ENCODE data around the gene CHCHD2. TPM values are rescaled to one million over a fixed set of nuclear protein-coding genes. Genes with fewer than 3 reads are reported as not detected.

The CHCHD2 gene
- total RNA-seq, 2 donors from 2014 or later: 219 to 263 TPM

Other genes with a start within 250 kb of the CHCHD2 start
- not detected for gene SEPTIN14, start 243.7 kb downstream of the CHCHD2 start, total RNA-seq
- gene ZNF713, start 219.0 kb downstream of the CHCHD2 start, total RNA-seq: 1 to 10 TPM; 1.5 to 2.0 TPM
- 10 to 100 TPM; 10.5 to 13.4 TPM for gene MRPS17, start 154.6 kb downstream of the CHCHD2 start, total RNA-seq
- gene NIPSNAP2, start 141.9 kb downstream of the CHCHD2 start, total RNA-seq: 10 to 100 TPM; 59.1 to 62.2 TPM
- gene PSPH, start 55.0 kb downstream of the CHCHD2 start, total RNA-seq: 1 to 10 TPM; 5.0 to 6.6 TPM
- gene CCT6A, start 54.7 kb downstream of the CHCHD2 start, total RNA-seq: 10 to 100 TPM; 75.9 to 87.9 TPM
- 100 to 1,000 TPM in 1 of 2 donors, 10 to 100 TPM in 1; 84.6 to 129 TPM for gene SUMF2, start 42.2 kb downstream of the CHCHD2 start, total RNA-seq
- 1 to 10 TPM; 3.7 to 3.8 TPM for gene PHKG1, start 13.5 kb downstream of the CHCHD2 start, total RNA-seq
- not detected for gene NUPR2, start 9.9 kb upstream of the CHCHD2 start, total RNA-seq

Data from posterior vena cava (tissue), 2 donors.